ENCODE measurements around the gene PADI6.
"Not testable (repeated sequence)": the region's sequence is repeated elsewhere in the genome, so short reads cannot be mapped to it uniquely, and the experiment has no call there.

The PADI6 gene

GRCh38 chr1:17371896-17372295 lies at the start of gene PADI6:
Gene PADI6 (plus strand): TSS chr1:17372196. CDS start chr1:17372246, 50 bp downstream.
- DNase-seq (ENCODE audit: low read depth) = no peak

- no peak for DNase-seq (ENCODE audit: low read depth)
These were observed 43.1 kb upstream of the PADI6 start for GRCh38 chr1:17328855-17329254.

- DNase-seq (ENCODE audit: low read depth) = no peak
These were observed 42.4 kb upstream of the PADI6 start for GRCh38 chr1:17329610-17330009.

- no peak for DNase-seq (ENCODE audit: low read depth)
These were observed 41.1 kb upstream of the PADI6 start for GRCh38 chr1:17330856-17331255.

GRCh38 chr1:17333081-17333480 lies 38.9 kb upstream of the PADI6 start:
- no peak for DNase-seq (ENCODE audit: low read depth)

GRCh38 chr1:17335821-17336710 lies 35.9 kb upstream of the PADI6 start:
- peak; percentile 29 for DNase-seq (ENCODE audit: low read depth)

GRCh38 chr1:17338706-17339493 lies 33.1 kb upstream of the PADI6 start:
- DNase-seq (ENCODE audit: low read depth) = no peak

GRCh38 chr1:17339521-17339920 lies 32.5 kb upstream of the PADI6 start:
- no peak for DNase-seq (ENCODE audit: low read depth)

GRCh38 chr1:17340358-17340757 lies 31.6 kb upstream of the PADI6 start:
- DNase-seq (ENCODE audit: low read depth) = no peak

- DNase-seq (ENCODE audit: low read depth) = no peak
These were observed 30.0 kb upstream of the PADI6 start for GRCh38 chr1:17342014-17342441.

- DNase-seq (ENCODE audit: low read depth) = not testable (repeated sequence)
These were observed 26.5 kb upstream of the PADI6 start for GRCh38 chr1:17345506-17345905.

- no peak for DNase-seq (ENCODE audit: low read depth)
These were observed 25.8 kb upstream of the PADI6 start for GRCh38 chr1:17346046-17346789.

GRCh38 chr1:17347769-17348592 lies 24.0 kb upstream of the PADI6 start:
- no peak for DNase-seq (ENCODE audit: low read depth)

GRCh38 chr1:17348593-17349234 lies 23.3 kb upstream of the PADI6 start:
- DNase-seq (ENCODE audit: low read depth) = no peak

- DNase-seq (ENCODE audit: low read depth) = no peak
These were observed 21.9 kb upstream of the PADI6 start for GRCh38 chr1:17350083-17350482.

GRCh38 chr1:17350928-17351446 lies 21.0 kb upstream of the PADI6 start:
- no peak for DNase-seq (ENCODE audit: low read depth)

GRCh38 chr1:17351598-17352324 lies 20.2 kb upstream of the PADI6 start:
- DNase-seq (ENCODE audit: low read depth) = no peak

GRCh38 chr1:17352419-17352909 lies 19.5 kb upstream of the PADI6 start:
- no peak for DNase-seq (ENCODE audit: low read depth)

GRCh38 chr1:17355898-17356297 lies 16.1 kb upstream of the PADI6 start:
- DNase-seq (ENCODE audit: low read depth) = no peak
